Neuronal stem cell (in vitro differentiated cells): ENCODE data around the gene MIS18BP1.

ENCODE experiments used
- DNase-seq: peaks from one replicate; pipeline ENCODE4 v3.0.0-alpha.2; 2013; ENCODE audit warnings: low spot score
- H2AFZ ChIP-seq: one replicate; pipeline ENCODE4 v1.6.1; 2013; ENCODE audit warnings: mild to moderate bottlenecking, low read length, inconsistent platforms
- H2AK5ac ChIP-seq: 2 replicates; pipeline ENCODE4 v1.6.1; 2013; ENCODE audit warnings: low read depth, mild to moderate bottlenecking, inconsistent platforms, low read length, moderate library complexity, mixed read lengths
- H2BK120ac ChIP-seq: 2 replicates; pipeline ENCODE4 v1.6.1; 2013; ENCODE audit warnings: low read depth, mild to moderate bottlenecking, inconsistent platforms, low read length, moderate library complexity, mixed read lengths
- H2BK12ac ChIP-seq: one replicate; pipeline ENCODE4 v1.6.1; 2013; ENCODE audit warnings: low read length, inconsistent platforms
- H2BK15ac ChIP-seq: 2 replicates; pipeline ENCODE4 v1.6.1; 2013; ENCODE audit warnings: mild to moderate bottlenecking, low read length, inconsistent platforms, mixed read lengths
- H2BK5ac ChIP-seq: one replicate; pipeline ENCODE4 v1.6.1; 2013; ENCODE audit warnings: inconsistent platforms, mild to moderate bottlenecking, low read length, moderate library complexity
- H3K14ac ChIP-seq: one replicate; pipeline ENCODE4 v1.6.1; 2013; ENCODE audit warnings: low read length, inconsistent platforms
- H3K18ac ChIP-seq: 2 replicates; pipeline ENCODE4 v1.6.1; 2013; ENCODE audit warnings: low read length, inconsistent platforms
- H3K23ac ChIP-seq: 2 replicates; pipeline ENCODE4 v1.6.1; 2013; ENCODE audit warnings: low read depth, mild to moderate bottlenecking, mixed read lengths, low read length, inconsistent platforms; ENCODE audit not compliant: poor library complexity
- H3K27ac ChIP-seq: replicated peaks from 3 replicates; pipeline ENCODE4 v1.5.1; 2013; ENCODE audit warnings: low read length, inconsistent platforms
- H3K27me3 ChIP-seq, 3 experiments: 2 replicates each; pipeline ENCODE4 v1.6.1; 2013; ENCODE audit warnings: low read length in 3 of 3, mild to moderate bottlenecking in 2 of 3, inconsistent platforms in 1 of 3, low read depth in 1 of 3, mixed read lengths in 1 of 3, moderate library complexity in 1 of 3; ENCODE audit not compliant: control insufficient read depth in 3 of 3, insufficient read depth in 3 of 3
- H3K36me3 ChIP-seq, 2 donors: replicated peaks in 1 of 2; 2 replicates each; pipeline ENCODE4 v1.6.1; 2013; ENCODE audit warnings: low read length in 2 of 2; ENCODE audit not compliant: control insufficient read depth in 2 of 2, insufficient read depth in 2 of 2
- H3K4ac ChIP-seq: 2 replicates; pipeline ENCODE4 v1.6.1; 2013; ENCODE audit warnings: inconsistent platforms, mild to moderate bottlenecking, low read length, moderate library complexity
- H3K4me1 ChIP-seq, 2 donors: 1 replicate in 1 of 2; 2 replicates in 1 of 2; pipeline ENCODE4 v1.6.1; 2013; ENCODE audit warnings: low read length in 2 of 2, low read depth in 1 of 2; ENCODE audit not compliant: control insufficient read depth in 2 of 2, insufficient read depth in 1 of 2
- H3K4me2 ChIP-seq: one replicate; pipeline ENCODE4 v1.6.1; 2013; ENCODE audit warnings: mild to moderate bottlenecking, low read length, inconsistent platforms; ENCODE audit not compliant: insufficient read depth, poor library complexity, severe bottlenecking
- H3K4me3 ChIP-seq, 2 donors: 2 replicates each; pipeline ENCODE4 v1.5.1; 2013; ENCODE audit warnings: low read length in 2 of 2, mild to moderate bottlenecking in 2 of 2, inconsistent platforms in 1 of 2, moderate library complexity in 1 of 2
- H3K79me1 ChIP-seq: one replicate; pipeline ENCODE4 v1.6.1; 2013; ENCODE audit warnings: low read depth, mild to moderate bottlenecking, inconsistent platforms, low read length, moderate library complexity
- H3K9ac ChIP-seq: one replicate; pipeline ENCODE4 v1.6.1; 2013; ENCODE audit warnings: mild to moderate bottlenecking, low read depth, low read length, inconsistent platforms; ENCODE audit not compliant: poor library complexity
- H3K9me3 ChIP-seq, 2 donors: replicated peaks in 1 of 2; 2 replicates each; pipeline versions ENCODE3 to v1.6.1; 2013; ENCODE audit warnings: low read length in 2 of 2, mild to moderate bottlenecking in 2 of 2, inconsistent platforms in 1 of 2, low read depth in 1 of 2, mixed read lengths in 1 of 2, moderate library complexity in 1 of 2; ENCODE audit not compliant: control insufficient read depth in 2 of 2, insufficient read depth in 1 of 2
- H4K8ac ChIP-seq: one replicate; pipeline ENCODE4 v1.6.1; 2013; ENCODE audit warnings: low read depth, mild to moderate bottlenecking, inconsistent platforms, low read length, moderate library complexity
- H4K91ac ChIP-seq: one replicate; pipeline ENCODE4 v1.6.1; 2013; ENCODE audit warnings: low read length, low read depth, mild to moderate bottlenecking, inconsistent platforms; ENCODE audit not compliant: poor library complexity
- WGBS, 2 donors: extraction: QIAGEN DNeasy Blood & Tissue Kit; methylation state at CpG; one replicate each; pipeline ENCODE4 v1.1.7; 2013; ENCODE audit warnings: missing lambda C conversion rate in 2 of 2, mixed read lengths in 1 of 2; ENCODE audit not compliant: insufficient read length in 2 of 2, insufficient replicate concordance in 1 of 2; ENCODE audit errors: extremely low coverage in 2 of 2; 5-methylcytosine and 5-hydroxymethylcytosine counted together

The MIS18BP1 gene

DNA sequence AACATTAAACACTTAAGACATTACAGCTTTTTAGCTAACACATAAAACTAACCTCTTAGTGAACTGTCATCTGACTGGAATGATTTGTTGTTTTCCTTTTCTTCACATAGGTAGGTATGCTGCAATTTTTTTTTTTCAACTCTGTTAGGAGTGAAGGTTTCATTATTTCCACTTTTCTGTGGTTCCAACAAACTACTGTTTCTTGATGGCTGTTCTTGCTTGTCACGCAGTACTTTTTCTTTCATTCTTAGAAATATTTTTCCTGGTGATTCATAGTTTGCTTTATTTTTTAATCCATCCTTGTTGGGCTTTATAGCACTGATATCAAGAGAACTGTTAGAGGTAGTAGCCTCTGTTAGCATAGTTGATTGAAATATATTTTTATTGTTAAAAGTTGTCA is 6.3 kb downstream of the MIS18BP1 start:
- Histone ChIP-seq H3K4me2 (no peak overlapping the region), H3K9ac (no peak overlapping the region), H3K14ac (no peak overlapping the region), H3K18ac (no peak overlapping the region), H3K27me3 (no peaks in the 10 kb centered on the region), H3K23ac (no peak overlapping the region), H2BK12ac (no peak overlapping the region), H4K8ac (no peak overlapping the region), H3K36me3 (peaks cover 0 to 31% of the 10 kb centered on the region in 2 donors), H2AK5ac (no peak overlapping the region), H3K4me3 (no peak overlapping the region), H2BK120ac (no peak overlapping the region), H3K4ac (no peak overlapping the region), H4K91ac (no peak overlapping the region), H2AFZ (no peak overlapping the region), H2BK15ac (no peak overlapping the region), H3K9me3 (peaks cover 0 to 13% of the 10 kb centered on the region in 2 donors), H2BK5ac (no peak overlapping the region), H3K27ac (no peak overlapping the region), H3K79me1 (no peaks in the 10 kb centered on the region), H3K4me1 (no peaks in the 10 kb centered on the region)
- WGBS, 2 donors = no CpG with 5 or more reads among the region's 1 CpG
- DNase-seq = no peak

DNA sequence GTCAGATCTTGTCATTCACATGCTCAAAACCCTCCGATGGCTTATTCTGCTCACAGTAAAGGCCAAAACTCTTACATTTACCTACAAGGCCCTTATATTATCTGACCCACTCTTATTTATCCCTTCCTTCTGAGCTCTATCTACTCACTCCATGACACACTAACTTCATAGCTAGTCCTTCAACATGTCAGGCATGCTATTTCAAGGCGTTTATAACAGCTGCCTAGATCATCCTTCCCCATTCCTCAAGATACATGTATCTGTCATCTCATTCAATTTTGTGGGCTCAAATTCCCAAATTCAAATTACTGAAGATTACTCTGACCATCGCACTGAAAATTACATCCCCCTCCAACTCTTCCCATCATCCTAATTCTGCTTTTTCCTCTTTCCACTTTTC is 6.9 kb downstream of the MIS18BP1 start:
- Histone ChIP-seq H2BK120ac (no peak overlapping the region), H3K9ac (no peak overlapping the region), H2BK15ac (no peak overlapping the region), H3K27ac (no peak overlapping the region), H3K4me1 (no peaks in the 10 kb centered on the region), H3K79me1 (no peaks in the 10 kb centered on the region), H4K8ac (no peak overlapping the region), H3K23ac (no peak overlapping the region), H3K9me3 (peaks cover 0 to 13% of the 10 kb centered on the region in 2 donors), H2AK5ac (no peak overlapping the region), H3K4me2 (no peak overlapping the region), H2BK12ac (no peak overlapping the region), H3K14ac (no peak overlapping the region), H4K91ac (no peak overlapping the region), H3K4ac (no peak overlapping the region), H3K18ac (no peak overlapping the region), H3K36me3 (peaks cover 0 to 36% of the 10 kb centered on the region in 2 donors), H3K27me3 (no peaks in the 10 kb centered on the region), H2AFZ (no peak overlapping the region), H3K4me3 (no peak overlapping the region), H2BK5ac (no peak overlapping the region)
- DNase-seq = no peak
- WGBS, 2 donors = 100% methylated on average over 1 of the region's 3 CpGs; no CpG with 5 or more reads in 1 of the 2 donors

DNA sequence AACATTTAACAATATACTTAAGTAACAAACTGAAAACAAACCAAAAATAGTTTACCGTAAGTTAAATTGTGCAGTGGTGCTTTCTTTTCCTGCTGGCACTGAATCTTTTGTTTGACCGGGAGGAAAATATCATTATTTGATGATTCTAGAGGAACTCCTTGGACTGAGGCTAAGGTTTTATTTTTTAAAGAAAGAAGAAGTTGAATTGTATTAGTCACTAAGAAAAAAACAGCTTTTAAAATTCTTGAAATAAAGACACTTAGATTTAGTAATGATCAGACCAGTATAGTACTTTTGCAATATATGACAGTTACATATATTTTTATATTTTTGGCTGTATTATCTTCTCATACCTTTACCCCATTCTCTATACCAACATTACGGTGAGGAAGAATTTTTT is 10.3 kb downstream of the MIS18BP1 start:
- Histone ChIP-seq H3K4ac (no peak overlapping the region), H3K27ac (no peak overlapping the region)
- no CpG with 5 or more reads among the region's 3 CpGs for WGBS, 2 donors

GRCh38 chr14:45238988-45239387 is 14.0 kb downstream of the MIS18BP1 start:
- H4K8ac ChIP-seq = no peak overlapping the region

More for the DNA sequence above, 10.3 kb downstream of the MIS18BP1 start:
- no peak overlapping the region for H4K91ac ChIP-seq
- H3K4me1 ChIP-seq = no peaks in the 10 kb centered on the region
- no peak for DNase-seq
- no peak overlapping the region for H2BK12ac ChIP-seq
- peaks cover 0 to 37% of the 10 kb centered on the region in 2 donors for H3K36me3 ChIP-seq
- H2BK15ac ChIP-seq = no peak overlapping the region
- no peak overlapping the region for H2AFZ ChIP-seq
- H3K9me3 ChIP-seq = no peaks in the 10 kb centered on the region
- H3K14ac ChIP-seq = no peak overlapping the region
- no peaks in the 10 kb centered on the region for H3K27me3 ChIP-seq
- H3K4me2 ChIP-seq = no peak overlapping the region
- H3K79me1 ChIP-seq = no peaks in the 10 kb centered on the region
- H2BK120ac ChIP-seq = no peak overlapping the region
- H3K23ac ChIP-seq = no peak overlapping the region
- H4K8ac ChIP-seq = no peak overlapping the region
- no peak overlapping the region for H3K18ac ChIP-seq
- H2AK5ac ChIP-seq = no peak overlapping the region
- no peak overlapping the region for H2BK5ac ChIP-seq
- H3K4me3 ChIP-seq = no peak overlapping the region
- H3K9ac ChIP-seq = no peak overlapping the region

More at GRCh38 chr14:45238988-45239387, 14.0 kb downstream of the MIS18BP1 start:
- Histone ChIP-seq H3K14ac (no peak overlapping the region), H3K4me2 (no peak overlapping the region), H3K18ac (no peak overlapping the region), H2AFZ (no peak overlapping the region), H3K4ac (no peak overlapping the region), H2AK5ac (no peak overlapping the region), H3K4me1 (no peaks in the 10 kb centered on the region), H4K91ac (no peak overlapping the region), H3K36me3 (peaks cover 0 to 40% of the 10 kb centered on the region in 2 donors), H3K23ac (no peak overlapping the region), H2BK5ac (no peak overlapping the region), H3K27ac (no peak overlapping the region), H3K79me1 (no peaks in the 10 kb centered on the region), H3K27me3 (no peaks in the 10 kb centered on the region), H3K9ac (no peak overlapping the region), H2BK15ac (no peak overlapping the region), H3K4me3 (no peak overlapping the region), H2BK12ac (no peak overlapping the region), H2BK120ac (no peak overlapping the region), H3K9me3 (no peaks in the 10 kb centered on the region)
- no peak for DNase-seq
- WGBS, 2 donors = no CpG with 5 or more reads among the region's 2 CpGs
